IPS DF 6.9 (cell line): ENCODE results near the gene COPG2.
"Not testable (repeated sequence)": the region's sequence is repeated elsewhere in the genome, so short reads cannot be mapped to it uniquely, and the experiment has no call there.

ENCODE experiments used
- DNase-seq: peaks from one replicate; pipeline ENCODE4 v3.0.0-alpha.2; 2013; ENCODE audit warnings: low read depth, low spot score
- H3K27ac ChIP-seq: one replicate; pipeline ENCODE4 v1.5.1; 2013; ENCODE audit warnings: low read length, control low read depth
- H3K27me3 ChIP-seq: 2 replicates; pipeline ENCODE4 v1.6.1; 2013; ENCODE audit warnings: mild to moderate bottlenecking, low read length; ENCODE audit not compliant: control insufficient read depth, insufficient read depth
- H3K36me3 ChIP-seq: 2 replicates; pipeline ENCODE4 v1.6.1; 2013; ENCODE audit warnings: low read length; ENCODE audit not compliant: control insufficient read depth, insufficient read depth
- H3K4me1 ChIP-seq: 2 replicates; pipeline ENCODE4 v1.6.1; 2013; ENCODE audit warnings: low read length; ENCODE audit not compliant: control insufficient read depth, insufficient read depth
- H3K4me3 ChIP-seq: 2 replicates; pipeline ENCODE4 v1.5.1; 2013; ENCODE audit warnings: mild to moderate bottlenecking, low read length
- H3K9me3 ChIP-seq: 2 replicates; pipeline ENCODE4 v1.6.1; 2013; ENCODE audit warnings: low read length, inconsistent platforms; ENCODE audit not compliant: control insufficient read depth, insufficient read depth
- WGBS: extraction: QIAGEN DNeasy Blood & Tissue Kit; methylation state at CpG from one replicate; pipeline ENCODE4 v1.1.7; 2013; ENCODE audit warnings: mixed read lengths, missing lambda C conversion rate; ENCODE audit not compliant: insufficient read length, insufficient coverage; 5-methylcytosine and 5-hydroxymethylcytosine counted together

COPG2 gene

GRCh38 chr7:130537894-130538293, 130.7 kb downstream of the COPG2 start:
- not testable (repeated sequence) for H3K4me1 ChIP-seq, DNase-seq, H3K36me3 ChIP-seq, H3K4me3 ChIP-seq, H3K27me3 ChIP-seq, H3K9me3 ChIP-seq, H3K27ac ChIP-seq
- no CpG with 5 or more reads among the region's 6 CpGs for WGBS

GRCh38 chr7:130529417-130529816, 139.1 kb downstream of the COPG2 start:
- H3K27me3 ChIP-seq: no peaks in the 10 kb centered on the region
- no peaks in the 10 kb centered on the region for H3K4me1 ChIP-seq
- no peak overlapping the region for H3K4me3 ChIP-seq
- whole genome bisulfite sequencing: no CpG with 5 or more reads among the region's 2 CpGs
- no peaks in the 10 kb centered on the region for H3K9me3 ChIP-seq
- DNase-seq: no peak
- H3K27ac ChIP-seq: no peak overlapping the region
- no peaks in the 10 kb centered on the region for H3K36me3 ChIP-seq

DNA sequence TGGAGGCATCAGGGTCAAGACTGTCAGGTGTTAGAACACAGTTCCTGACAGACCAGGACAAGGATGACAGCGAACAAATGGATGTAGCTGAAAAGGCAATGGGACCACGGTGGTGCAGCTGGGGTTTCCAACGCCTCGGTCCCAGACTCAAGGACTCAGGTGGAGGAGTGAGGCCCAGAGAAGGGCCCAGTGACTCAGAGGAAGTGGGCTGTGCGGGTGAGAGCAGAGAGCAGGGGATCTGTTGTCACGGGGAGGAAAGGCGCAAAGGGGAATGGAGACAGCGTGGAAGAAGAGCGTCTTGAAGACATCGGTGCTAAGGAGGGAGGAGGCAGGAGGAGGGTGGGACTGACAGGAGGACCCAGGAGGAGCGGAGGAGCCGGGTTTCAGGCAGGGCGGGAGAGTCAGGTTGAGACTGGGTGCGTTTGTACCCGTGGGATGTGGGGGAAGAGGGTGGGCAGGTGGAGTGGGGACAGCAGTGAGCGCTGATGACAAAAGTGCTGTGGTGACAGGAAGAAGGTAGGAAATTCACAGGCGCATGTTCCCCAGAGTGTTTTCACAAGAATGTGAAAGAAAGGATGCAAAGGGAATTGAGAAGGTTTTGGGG, 140.7 kb downstream of the COPG2 start:
- not testable (repeated sequence) for DNase-seq, H3K27me3 ChIP-seq, H3K9me3 ChIP-seq, H3K4me1 ChIP-seq, H3K36me3 ChIP-seq, H3K27ac ChIP-seq, H3K4me3 ChIP-seq
- no CpG with 5 or more reads among the region's 17 CpGs for WGBS

GRCh38 chr7:130524628-130525027, 143.9 kb downstream of the COPG2 start:
- Histone ChIP-seq H3K27me3 (no peaks in the 10 kb centered on the region), H3K9me3 (no peaks in the 10 kb centered on the region), H3K4me1 (no peaks in the 10 kb centered on the region), H3K36me3 (no peaks in the 10 kb centered on the region), H3K27ac (no peak overlapping the region), H3K4me3 (no peak overlapping the region)
- DNase-seq: no peak
- WGBS: no CpG with 5 or more reads among the region's 5 CpGs

DNA sequence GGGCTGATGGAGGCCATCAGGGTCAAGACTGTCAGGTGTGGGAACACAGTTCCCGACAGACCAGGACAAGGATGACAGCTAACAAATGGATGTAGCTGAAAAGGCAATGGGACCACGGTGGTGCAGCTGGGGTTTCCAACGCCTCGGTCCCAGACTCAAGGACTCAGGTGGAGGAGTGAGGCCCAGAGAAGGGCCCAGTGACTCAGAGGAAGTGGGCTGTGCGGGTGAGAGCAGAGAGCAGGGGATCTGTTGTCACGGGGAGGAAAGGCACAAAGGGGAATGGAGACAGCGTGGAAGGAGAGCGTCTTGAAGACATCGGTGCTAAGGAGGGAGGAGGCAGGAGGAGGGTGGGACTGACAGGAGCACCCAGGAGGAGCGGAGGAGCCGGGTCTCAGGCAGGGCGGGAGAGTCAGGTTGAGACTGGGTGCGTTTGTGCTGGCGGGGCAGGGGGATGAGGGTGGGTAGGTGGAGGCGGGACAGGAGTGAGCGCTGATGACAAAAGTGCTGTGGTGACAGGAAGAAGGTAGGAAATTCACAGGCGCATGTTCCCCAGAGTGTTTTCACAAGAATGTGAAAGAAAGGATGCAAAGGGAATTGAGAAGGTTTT, 144.9 kb downstream of the COPG2 start:
- WGBS: no CpG with 5 or more reads among the region's 17 CpGs
- not testable (repeated sequence) for DNase-seq, H3K9me3 ChIP-seq, H3K27me3 ChIP-seq, H3K36me3 ChIP-seq, H3K4me3 ChIP-seq, H3K4me1 ChIP-seq, H3K27ac ChIP-seq

DNA sequence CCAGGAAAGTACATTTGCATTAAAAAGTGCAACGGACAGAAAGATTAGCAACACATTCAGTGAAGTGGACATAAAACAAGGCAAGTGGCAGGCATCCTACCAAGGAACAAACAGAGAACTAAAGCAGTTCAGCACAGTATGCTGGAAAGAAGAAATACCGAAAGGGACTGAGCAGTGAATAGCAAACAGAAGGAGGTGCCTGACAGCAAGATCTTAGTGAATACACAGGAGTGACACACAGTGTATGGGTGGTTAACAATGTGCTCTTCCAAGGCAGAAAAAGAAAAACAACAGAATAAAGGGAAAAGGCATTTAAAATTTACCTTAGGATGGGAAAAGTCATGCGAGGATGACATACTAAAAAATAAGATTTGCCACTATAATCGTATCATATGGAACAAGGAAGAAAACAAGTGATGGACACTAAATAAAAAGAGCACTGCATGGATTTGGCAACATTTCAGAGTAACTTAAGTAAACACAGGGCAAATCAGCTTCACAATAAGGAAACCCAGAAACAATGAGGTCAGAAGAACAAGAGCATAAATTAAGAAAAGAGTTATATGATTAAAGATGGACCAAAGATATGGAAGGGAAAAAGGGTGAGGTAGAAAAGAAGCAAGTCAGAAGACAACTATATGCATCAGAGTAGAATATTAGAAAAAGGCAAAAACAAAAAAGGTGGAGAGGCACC, 147.1 kb downstream of the COPG2 start:
- Histone ChIP-seq H3K4me1 (no peaks in the 10 kb centered on the region), H3K4me3 (no peak overlapping the region), H3K27me3 (no peaks in the 10 kb centered on the region), H3K36me3 (no peaks in the 10 kb centered on the region), H3K9me3 (no peaks in the 10 kb centered on the region), H3K27ac (no peak overlapping the region)
- no peak for DNase-seq
- no CpG with 5 or more reads among the region's 4 CpGs for WGBS

- DNase-seq: no peak
- WGBS: no CpG with 5 or more reads among the region's 3 CpGs
- Histone ChIP-seq H3K27ac (no peak overlapping the region), H3K27me3 (no peaks in the 10 kb centered on the region), H3K4me1 (no peaks in the 10 kb centered on the region), H3K36me3 (no peaks in the 10 kb centered on the region), H3K9me3 (no peaks in the 10 kb centered on the region), H3K4me3 (no peak overlapping the region)
These were observed 153.1 kb downstream of the COPG2 start for GRCh38 chr7:130515315-130516040.

GRCh38 chr7:130513447-130513846, 155.1 kb downstream of the COPG2 start:
- no peak overlapping the region for H3K27ac ChIP-seq
- H3K4me3 ChIP-seq: no peak overlapping the region
- peaks cover 3% of the 10 kb centered on the region; the same call in 1 of the 2 replicates for H3K36me3 ChIP-seq
- no peaks in the 10 kb centered on the region for H3K9me3 ChIP-seq
- no peaks in the 10 kb centered on the region for H3K4me1 ChIP-seq
- DNase-seq: no peak
- no CpG with 5 or more reads among the region's 1 CpG for WGBS
- H3K27me3 ChIP-seq: no peaks in the 10 kb centered on the region

DNA sequence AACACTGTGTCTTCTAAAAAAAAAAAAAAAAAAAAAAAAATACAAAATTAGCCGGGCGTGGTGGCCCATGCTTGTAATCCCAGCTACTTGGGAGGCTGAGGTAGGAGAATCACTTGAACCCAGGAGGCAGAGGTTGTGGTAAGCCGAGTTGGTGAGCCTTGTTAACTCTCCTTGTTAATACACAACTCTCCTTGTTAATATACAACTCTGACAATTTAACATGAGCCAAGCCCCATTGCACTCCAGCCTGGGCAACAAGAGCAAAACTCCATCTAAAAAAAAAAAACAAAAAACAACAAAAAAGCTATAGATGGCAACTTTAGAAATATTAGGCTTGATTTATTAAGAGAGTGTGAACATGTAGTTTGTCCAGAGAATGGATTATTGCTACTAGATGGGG, 156.5 kb downstream of the COPG2 start:
- not testable (repeated sequence) for H3K4me1 ChIP-seq, H3K4me3 ChIP-seq, H3K27me3 ChIP-seq, H3K27ac ChIP-seq, H3K9me3 ChIP-seq, H3K36me3 ChIP-seq, DNase-seq
- no CpG with 5 or more reads among the region's 3 CpGs for whole genome bisulfite sequencing

DNA sequence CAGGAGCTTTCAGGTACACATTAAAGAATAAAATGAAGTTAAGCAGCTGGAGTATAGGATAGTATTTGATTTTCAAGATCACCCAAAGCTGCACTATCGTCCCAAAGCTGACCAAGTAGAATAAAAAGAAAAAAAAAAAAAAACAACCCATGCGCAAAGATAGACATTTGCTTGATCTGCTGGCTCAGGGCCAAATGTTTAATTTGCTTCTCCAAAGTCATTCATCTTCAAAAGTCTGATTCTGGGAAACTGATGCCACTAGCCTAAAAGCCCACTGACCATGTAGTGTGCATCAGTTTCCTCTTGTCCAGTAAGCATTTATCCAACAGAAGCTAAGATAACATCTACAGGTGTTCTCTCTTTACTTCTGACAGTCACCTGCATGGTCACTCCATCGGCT, 162.2 kb downstream of the COPG2 start:
- Histone ChIP-seq H3K36me3 (peaks cover 14% of the 10 kb centered on the region; the same call in 1 of the 2 replicates), H3K4me3 (no peak overlapping the region), H3K27ac (no peak overlapping the region)

More for the DNA sequence above, 162.2 kb downstream of the COPG2 start:
- no peaks in the 10 kb centered on the region for H3K27me3 ChIP-seq
- H3K4me1 ChIP-seq: no peaks in the 10 kb centered on the region
- H3K9me3 ChIP-seq: no peaks in the 10 kb centered on the region
- no CpG with 5 or more reads among the region's 3 CpGs for WGBS
- no peak for DNase-seq
